Astrocyte (in vitro differentiated cells and primary cell): ENCODE results near the gene RBPJ. TPM values are rescaled to one million over a fixed set of nuclear protein-coding genes. Genes with fewer than 3 reads are reported as not detected.
A peak's percentile ranks its signal among the peaks of the same experiment; 100 is the strongest.

Experiments
- DNase-seq: peaks from one replicate; pipeline ENCODE4 v3.0.0-alpha.2; 2010; ENCODE audit warnings: low read depth
- FAIRE-seq: peaks from 2 replicates; lab custom pipeline; 2011; peaks lifted over from hg19 to GRCh38; lab: Jason Lieb, UNC
- H2AFZ ChIP-seq: 2 replicates; pipeline ENCODE4 v1.6.0; 2012; ENCODE audit warnings: low read depth, low read length, inconsistent platforms
- H3K27ac ChIP-seq: 2 replicates; pipeline ENCODE4 v1.5.1; 2011; ENCODE audit warnings: low read depth, low read length, inconsistent platforms
- H3K27me3 ChIP-seq: 2 replicates; pipeline ENCODE4 v1.6.0; 2011; ENCODE audit warnings: low read length, inconsistent platforms; ENCODE audit not compliant: insufficient read depth
- H3K36me3 ChIP-seq: 2 replicates; pipeline ENCODE4 v1.5.1; 2011; ENCODE audit warnings: low read length, inconsistent platforms; ENCODE audit not compliant: insufficient read depth
- H3K4me1 ChIP-seq: 2 replicates; pipeline ENCODE4 v1.5.1; 2011; ENCODE audit warnings: low read length, inconsistent platforms; ENCODE audit not compliant: insufficient read depth
- H3K4me2 ChIP-seq: 2 replicates; pipeline ENCODE4 v1.6.0; 2012; ENCODE audit warnings: low read length, inconsistent platforms
- H3K4me3 ChIP-seq: 2 replicates; pipeline ENCODE4 v1.5.1; 2011; ENCODE audit warnings: low read depth, mild to moderate bottlenecking, low read length, inconsistent platforms; ENCODE audit not compliant: insufficient read depth
- H3K79me2 ChIP-seq: 2 replicates; pipeline ENCODE4 v1.6.0; 2012; ENCODE audit warnings: mild to moderate bottlenecking, low read length, inconsistent platforms; ENCODE audit not compliant: insufficient read depth
- H3K9ac ChIP-seq: 2 replicates; pipeline ENCODE4 v1.6.0; 2012; ENCODE audit warnings: mild to moderate bottlenecking, low read length, inconsistent platforms
- H3K9me3 ChIP-seq: 2 replicates; pipeline ENCODE4 v1.5.1; 2012; ENCODE audit warnings: low read depth, mild to moderate bottlenecking, low read length, inconsistent platforms; ENCODE audit not compliant: insufficient read depth
- H4K20me1 ChIP-seq: 2 replicates; pipeline ENCODE4 v1.6.0; 2012; ENCODE audit warnings: low read length, inconsistent platforms; ENCODE audit not compliant: insufficient read depth
- H3K27ac Mint-ChIP-seq: one replicate; pipeline ENCODE4 v1.8.0; 2021; ENCODE audit warnings: mild to moderate bottlenecking, mixed read lengths; ENCODE audit not compliant: unreplicated experiment
- H3K27me3 Mint-ChIP-seq: one replicate; pipeline ENCODE4 v1.8.0; 2021; ENCODE audit warnings: low read depth, mixed read lengths; ENCODE audit not compliant: unreplicated experiment
- H3K36me3 Mint-ChIP-seq: one replicate; pipeline ENCODE4 v1.8.0; 2021; ENCODE audit warnings: low read depth, mixed read lengths; ENCODE audit not compliant: unreplicated experiment
- H3K4me1 Mint-ChIP-seq: one replicate; pipeline ENCODE4 v1.8.0; 2021; ENCODE audit warnings: low read depth, mixed read lengths; ENCODE audit not compliant: unreplicated experiment
- H3K4me3 Mint-ChIP-seq: one replicate; pipeline ENCODE4 v1.8.0; 2021; ENCODE audit warnings: mild to moderate bottlenecking, moderate library complexity, mixed read lengths; ENCODE audit not compliant: unreplicated experiment
- H3K9me3 Mint-ChIP-seq: one replicate; pipeline ENCODE4 v1.8.0; 2021; ENCODE audit warnings: mild to moderate bottlenecking, mixed read lengths; ENCODE audit not compliant: unreplicated experiment
- EZH2 ChIP-seq: IDR thresholded peaks from 2 replicates; pipeline ENCODE4 v1.6.1; 2012; ENCODE audit warnings: mild to moderate bottlenecking, low read length, inconsistent platforms; ENCODE audit not compliant: insufficient read depth
- total RNA-seq: library from RNA; stranded (reverse); gene quantifications from 2 replicates; pipeline ENCODE4 v1.2.1, GENCODE V29; 2021
- TF ChIP-seq, protein P1 (sequence below): IDR thresholded peaks from 2 replicates; pipeline ENCODE4 v1.5.1; 2011; ENCODE audit warnings: low read depth, mild to moderate bottlenecking, inconsistent platforms, low read length, moderate library complexity; ENCODE audit not compliant: insufficient read depth

RBPJ gene
- total RNA-seq, 1 donor from 2014 or later, result 96.3 TPM

DNA sequence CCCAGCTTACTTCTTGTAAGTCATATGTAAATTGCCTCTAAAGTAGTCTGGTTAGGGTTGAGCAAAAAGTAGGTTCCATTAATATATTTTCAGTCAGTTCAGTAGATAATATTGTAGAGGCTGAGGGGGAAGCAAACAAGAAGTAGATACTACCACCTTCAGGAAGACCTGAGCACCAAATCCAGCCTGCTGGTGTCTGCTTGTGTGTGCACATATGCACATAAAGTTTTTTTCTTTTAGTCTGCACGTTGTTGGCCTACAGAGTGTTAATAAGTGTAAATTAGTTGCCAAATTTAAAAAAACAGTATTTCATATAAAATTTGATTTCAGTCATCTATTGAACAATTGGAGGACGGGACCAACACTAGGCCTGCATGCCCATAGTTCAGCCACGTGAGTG is 92.8 kb downstream of the RBPJ start:
- Histone ChIP-seq H4K20me1 (peaks cover 12% of the 10 kb centered on the region), H3K79me2 (peaks cover 15% of the 10 kb centered on the region), H3K27me3 (no peaks in the 10 kb centered on the region), H3K9ac (no peak overlapping the region), H3K4me2 (no peak overlapping the region), H3K36me3 (peaks cover 15% of the 10 kb centered on the region), H2AFZ (no peak overlapping the region), H3K9me3 (no peaks in the 10 kb centered on the region), H3K4me1 (no peaks in the 10 kb centered on the region), H3K4me3 (no peak overlapping the region), H3K27ac (no peak overlapping the region)
- TF ChIP-seq EZH2, result no peak
- TF ChIP-seq, protein P1, sequence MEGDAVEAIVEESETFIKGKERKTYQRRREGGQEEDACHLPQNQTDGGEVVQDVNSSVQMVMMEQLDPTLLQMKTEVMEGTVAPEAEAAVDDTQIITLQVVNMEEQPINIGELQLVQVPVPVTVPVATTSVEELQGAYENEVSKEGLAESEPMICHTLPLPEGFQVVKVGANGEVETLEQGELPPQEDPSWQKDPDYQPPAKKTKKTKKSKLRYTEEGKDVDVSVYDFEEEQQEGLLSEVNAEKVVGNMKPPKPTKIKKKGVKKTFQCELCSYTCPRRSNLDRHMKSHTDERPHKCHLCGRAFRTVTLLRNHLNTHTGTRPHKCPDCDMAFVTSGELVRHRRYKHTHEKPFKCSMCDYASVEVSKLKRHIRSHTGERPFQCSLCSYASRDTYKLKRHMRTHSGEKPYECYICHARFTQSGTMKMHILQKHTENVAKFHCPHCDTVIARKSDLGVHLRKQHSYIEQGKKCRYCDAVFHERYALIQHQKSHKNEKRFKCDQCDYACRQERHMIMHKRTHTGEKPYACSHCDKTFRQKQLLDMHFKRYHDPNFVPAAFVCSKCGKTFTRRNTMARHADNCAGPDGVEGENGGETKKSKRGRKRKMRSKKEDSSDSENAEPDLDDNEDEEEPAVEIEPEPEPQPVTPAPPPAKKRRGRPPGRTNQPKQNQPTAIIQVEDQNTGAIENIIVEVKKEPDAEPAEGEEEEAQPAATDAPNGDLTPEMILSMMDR, result no peak
- no peaks in the 10 kb centered on the region for H3K9me3 Mint-ChIP-seq
- no peaks in the 10 kb centered on the region for H3K27me3 Mint-ChIP-seq
- peaks cover 3% of the 10 kb centered on the region for H3K36me3 Mint-ChIP-seq
- FAIRE-seq (no peak), DNase-seq (no peak)
- H3K4me3 Mint-ChIP-seq, result no peak overlapping the region
- H3K27ac Mint-ChIP-seq, result peak overlapping the region; percentile 26
- H3K4me1 Mint-ChIP-seq, result peaks cover 13% of the 10 kb centered on the region

DNA sequence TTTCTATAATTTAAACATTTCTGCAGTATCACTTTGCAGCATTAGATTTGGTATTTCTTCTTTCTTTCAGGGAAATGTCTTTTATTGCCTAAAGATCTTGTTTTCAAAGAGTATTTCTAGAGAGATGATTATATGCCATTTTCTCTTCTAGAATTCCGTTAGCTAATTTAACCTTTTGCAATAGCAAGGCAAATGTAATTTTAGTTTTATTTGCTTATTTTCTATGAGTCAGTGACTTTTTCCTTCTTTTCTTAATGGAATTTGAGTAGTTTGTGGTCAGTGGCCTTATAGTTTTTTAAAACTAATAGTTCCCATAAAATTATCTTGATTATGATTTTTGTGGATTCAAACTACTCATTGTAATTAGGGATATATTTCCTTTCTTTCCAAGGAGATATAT is 97.3 kb downstream of the RBPJ start:
- H3K36me3 ChIP-seq, result peaks cover 15% of the 10 kb centered on the region
- H3K9me3 ChIP-seq, result no peaks in the 10 kb centered on the region
- H2AFZ ChIP-seq, result no peak overlapping the region
- H3K79me2 ChIP-seq, result peaks cover 15% of the 10 kb centered on the region
- Mint-ChIP-seq H3K27ac (no peak overlapping the region), H3K9me3 (no peaks in the 10 kb centered on the region), H3K4me1 (peaks cover 22% of the 10 kb centered on the region), H3K4me3 (no peak overlapping the region), H3K27me3 (no peaks in the 10 kb centered on the region), H3K36me3 (peaks cover 14% of the 10 kb centered on the region)
- no peak overlapping the region for H3K4me2 ChIP-seq
- H3K27ac ChIP-seq, result no peak overlapping the region
- H4K20me1 ChIP-seq, result no peaks in the 10 kb centered on the region
- no peak for DNase-seq
- H3K4me3 ChIP-seq, result no peak overlapping the region
- no peaks in the 10 kb centered on the region for H3K27me3 ChIP-seq
- H3K9ac ChIP-seq, result no peak overlapping the region
- no peak for FAIRE-seq
- H3K4me1 ChIP-seq, result peaks cover 4% of the 10 kb centered on the region
- TF ChIP-seq, protein P1, result no peak
- TF ChIP-seq EZH2, result no peak

DNA sequence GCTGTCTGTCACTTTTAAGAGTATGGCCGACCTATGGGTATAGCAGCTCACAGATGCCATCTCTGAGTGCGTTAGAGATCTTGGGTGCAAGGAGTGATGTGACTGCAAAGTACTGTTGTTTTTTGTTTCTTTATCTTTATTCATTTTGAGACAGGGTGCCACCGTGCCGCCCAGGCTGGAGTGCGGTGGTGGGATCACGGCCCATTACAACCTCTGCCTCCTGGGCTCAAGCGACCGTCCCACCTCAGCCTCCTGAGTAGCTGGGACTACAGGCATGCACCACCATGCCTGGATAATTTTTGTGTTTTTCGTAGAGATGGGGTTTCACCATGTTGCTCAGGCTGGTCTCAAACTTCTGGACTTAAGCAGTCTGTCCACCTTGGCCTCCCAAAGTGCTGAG is 98.0 kb downstream of the RBPJ start:
- no peak overlapping the region for H3K9ac ChIP-seq
- Mint-ChIP-seq H3K36me3 (peaks cover 15% of the 10 kb centered on the region), H3K4me3 (no peak overlapping the region), H3K27me3 (no peaks in the 10 kb centered on the region), H3K4me1 (peaks cover 16% of the 10 kb centered on the region), H3K27ac (no peak overlapping the region), H3K9me3 (no peaks in the 10 kb centered on the region)
- no peak overlapping the region for H3K4me2 ChIP-seq
- FAIRE-seq (no peak), DNase-seq (no peak)
- peaks cover 4% of the 10 kb centered on the region for H3K4me1 ChIP-seq
- TF ChIP-seq EZH2, result no peak
- TF ChIP-seq, protein P1, result no peak
- no peaks in the 10 kb centered on the region for H4K20me1 ChIP-seq
- H3K9me3 ChIP-seq, result no peaks in the 10 kb centered on the region
- no peak overlapping the region for H2AFZ ChIP-seq
- H3K27me3 ChIP-seq, result no peaks in the 10 kb centered on the region
- no peak overlapping the region for H3K4me3 ChIP-seq
- H3K79me2 ChIP-seq, result peaks cover 12% of the 10 kb centered on the region
- peaks cover 15% of the 10 kb centered on the region for H3K36me3 ChIP-seq
- H3K27ac ChIP-seq, result no peak overlapping the region
